ENCODE data around the gene SLC46A1. TPM values are rescaled to one million over a fixed set of nuclear protein-coding genes. Genes with fewer than 3 reads are reported as not detected.

SLC46A1 gene
- total and polyA plus RNA-seq, 10 of the 15 experiments (the other 5 are each of a cell fraction or from before 2014, with no cell fraction given) = 1.7 to 6.9 (median 4.0) TPM

DNA sequence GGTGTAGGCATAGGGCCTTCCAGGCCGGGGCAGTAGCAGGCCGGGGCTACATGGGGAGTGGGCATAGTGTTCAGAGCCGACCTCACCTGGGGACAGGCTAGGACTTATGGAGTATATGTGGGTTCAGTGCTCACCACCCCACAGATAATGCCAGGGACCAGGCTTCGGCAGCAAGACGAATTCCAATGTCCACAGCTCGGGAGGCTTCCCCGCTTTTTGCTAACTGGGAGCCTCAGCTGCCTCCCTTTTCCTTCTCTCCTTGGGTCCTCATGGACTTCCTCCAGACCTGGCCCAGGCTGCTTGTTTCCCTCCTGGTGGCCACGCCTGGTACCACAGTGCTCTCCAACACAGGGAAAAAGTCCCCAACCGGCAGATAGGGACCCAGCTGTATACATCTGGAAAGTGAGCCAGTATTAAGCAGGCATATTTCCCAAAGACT lies 20.1 kb upstream of the SLC46A1 start:
- TF ChIP-seq, protein P1, sequence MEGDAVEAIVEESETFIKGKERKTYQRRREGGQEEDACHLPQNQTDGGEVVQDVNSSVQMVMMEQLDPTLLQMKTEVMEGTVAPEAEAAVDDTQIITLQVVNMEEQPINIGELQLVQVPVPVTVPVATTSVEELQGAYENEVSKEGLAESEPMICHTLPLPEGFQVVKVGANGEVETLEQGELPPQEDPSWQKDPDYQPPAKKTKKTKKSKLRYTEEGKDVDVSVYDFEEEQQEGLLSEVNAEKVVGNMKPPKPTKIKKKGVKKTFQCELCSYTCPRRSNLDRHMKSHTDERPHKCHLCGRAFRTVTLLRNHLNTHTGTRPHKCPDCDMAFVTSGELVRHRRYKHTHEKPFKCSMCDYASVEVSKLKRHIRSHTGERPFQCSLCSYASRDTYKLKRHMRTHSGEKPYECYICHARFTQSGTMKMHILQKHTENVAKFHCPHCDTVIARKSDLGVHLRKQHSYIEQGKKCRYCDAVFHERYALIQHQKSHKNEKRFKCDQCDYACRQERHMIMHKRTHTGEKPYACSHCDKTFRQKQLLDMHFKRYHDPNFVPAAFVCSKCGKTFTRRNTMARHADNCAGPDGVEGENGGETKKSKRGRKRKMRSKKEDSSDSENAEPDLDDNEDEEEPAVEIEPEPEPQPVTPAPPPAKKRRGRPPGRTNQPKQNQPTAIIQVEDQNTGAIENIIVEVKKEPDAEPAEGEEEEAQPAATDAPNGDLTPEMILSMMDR (IDR thresholded peaks at IDR 0.05 in 2 of 3, conservative IDR thresholded peaks at IDR 0.05 in 1 of 3; ENCODE audit: control insufficient read depth in 2 of 3, extremely low read depth in 1 of 3, insufficient read depth in 1 of 3, low read depth in 3 of 3, low read length in 3 of 3) = peak in 2 of 3 experiments; percentile 38 to 41; a peak in 3 of 6 replicates
- TF ChIP-seq RAD21 (IDR thresholded peaks at IDR 0.05; ENCODE audit: insufficient read depth, low read depth, low read length) (0 out of 2 replicates have a peak, but pooled peaks have one; percentile 6), MYB (IDR thresholded peaks at IDR 0.05; ENCODE audit: borderline replicate concordance, low read depth, low read length) (no peak), SP1 (IDR thresholded peaks at IDR 0.05; ENCODE audit: low read depth, low read length) (no peak)
- Histone ChIP-seq H4K20me1 (ENCODE audit: control insufficient read depth, insufficient read depth) (no peaks in the 10 kb centered on the region), H3K36me3 (ENCODE audit: control insufficient read depth in 2 of 2, insufficient read depth in 2 of 2, low read length in 1 of 2) (no peaks in the 10 kb centered on the region), H3K4me3 (no peak overlapping the region), H3K27me3 (replicated peaks in 1 of 2; ENCODE audit: control insufficient read depth in 2 of 2, insufficient read depth in 2 of 2, low read length in 1 of 2) (no peaks in the 10 kb centered on the region; a peak in 1 of 4 replicates), H2AFZ (ENCODE audit: control insufficient read depth, low read depth, low read length) (no peak overlapping the region), H3K27ac (ENCODE audit: control insufficient read depth, insufficient read depth) (no peak overlapping the region), H3K9ac (ENCODE audit: control insufficient read depth, insufficient read depth, low read length) (no peak overlapping the region), H3K4me2 (ENCODE audit: control insufficient read depth, insufficient read depth) (no peak overlapping the region), H3K9me3 (replicated peaks; ENCODE audit: control insufficient read depth, insufficient read depth, low read length) (no peaks in the 10 kb centered on the region), H3K79me2 (ENCODE audit: control insufficient read depth, insufficient read depth, low read length) (no peaks in the 10 kb centered on the region), H3K4me1 (ENCODE audit: control insufficient read depth, insufficient read depth, low read length) (no peaks in the 10 kb centered on the region; the same call in 1 of the 2 replicates)
- POLR2A ChIA-PET = no interaction called here
- in situ Hi-C loops (cut with MboI) (no loop called here), intact Hi-C loops (cut with micrococcal nuclease; ENCODE audit: unreplicated experiment) (no loop called here)
- FAIRE-seq (no peak), DNase-seq (ENCODE audit: low read depth, low spot score) (no peak), ATAC-seq (peak; percentile 78)
- CTCF ChIA-PET = interaction anchor here (1.0 kb wide), 1 partner anchor 9 kb away, joined by 3 read pairs; no protein-coding TSS in a partner anchor
- SMC1A ChIA-PET (ENCODE audit: uncharacterized antibody, unreplicated experiment) = interaction anchor here (0.6 kb wide), 1 partner anchor 9 kb away, joined by 3 read pairs; no protein-coding TSS in a partner anchor
- BruUV-seq (replicated peaks) = no TSS peak
- WGBS (ENCODE audit: insufficient coverage, insufficient replicate concordance, low lambda C conversion rate, missing lambda C conversion rate) = 39% methylated on average over 9 of the region's 9 CpGs
- RAD21 ChIA-PET (ENCODE audit: unreplicated experiment) = no interaction called here

DNA sequence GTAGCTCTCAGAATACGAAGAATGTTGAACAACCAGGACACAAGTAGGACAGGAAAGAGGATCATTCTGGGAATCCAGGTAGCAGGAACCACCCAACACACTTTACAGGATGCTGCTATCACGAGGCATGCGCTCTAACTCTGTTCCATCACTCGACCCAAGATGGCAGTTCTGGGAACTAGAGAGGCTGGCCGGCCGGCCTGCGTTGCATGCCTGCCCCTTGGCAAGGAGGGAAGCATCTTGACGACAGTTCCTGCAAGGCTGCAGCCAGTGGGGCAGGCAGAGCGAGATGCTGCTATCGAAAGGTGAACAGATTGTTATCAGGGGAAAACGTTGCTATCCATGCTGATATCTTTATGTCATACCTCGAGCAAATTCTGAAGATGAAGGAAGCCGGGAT lies 19.2 kb upstream of the SLC46A1 start:
- Histone ChIP-seq H3K27ac (ENCODE audit: control insufficient read depth, insufficient read depth) (no peak overlapping the region), H3K9me3 (replicated peaks; ENCODE audit: control insufficient read depth, insufficient read depth, low read length) (no peaks in the 10 kb centered on the region), H4K20me1 (ENCODE audit: control insufficient read depth, insufficient read depth) (no peaks in the 10 kb centered on the region), H3K4me2 (ENCODE audit: control insufficient read depth, insufficient read depth) (no peak overlapping the region), H3K79me2 (ENCODE audit: control insufficient read depth, insufficient read depth, low read length) (no peaks in the 10 kb centered on the region), H3K9ac (ENCODE audit: control insufficient read depth, insufficient read depth, low read length) (no peak overlapping the region), H2AFZ (ENCODE audit: control insufficient read depth, low read depth, low read length) (no peak overlapping the region), H3K4me1 (ENCODE audit: control insufficient read depth, insufficient read depth, low read length) (no peaks in the 10 kb centered on the region; the same call in 1 of the 2 replicates), H3K27me3 (replicated peaks in 1 of 2; ENCODE audit: control insufficient read depth in 2 of 2, insufficient read depth in 2 of 2, low read length in 1 of 2) (no peaks in the 10 kb centered on the region; a peak in 1 of 4 replicates), H3K4me3 (no peak overlapping the region), H3K36me3 (ENCODE audit: control insufficient read depth in 2 of 2, insufficient read depth in 2 of 2, low read length in 1 of 2) (no peaks in the 10 kb centered on the region)
- DNase-seq (ENCODE audit: low read depth, low spot score) (no peak), FAIRE-seq (no peak), ATAC-seq (no peak)
- ChIA-PET RAD21 (ENCODE audit: unreplicated experiment) (no interaction called here), CTCF (interaction anchor here (0.6 kb wide), 1 partner anchor 450 kb away, joined by 5 read pairs; no protein-coding TSS in a partner anchor), SMC1A (ENCODE audit: uncharacterized antibody, unreplicated experiment) (interaction anchor here (0.6 to 1.1 kb wide), 2 partner anchors 10 to 36 kb away, joined by 3 read pairs; no protein-coding TSS in a partner anchor), POLR2A (no interaction called here)
- 52% methylated on average over 13 of the region's 13 CpGs for WGBS (ENCODE audit: insufficient coverage, insufficient replicate concordance, low lambda C conversion rate, missing lambda C conversion rate)
- no TSS peak for BruUV-seq (replicated peaks)
- intact Hi-C loops (cut with micrococcal nuclease; ENCODE audit: unreplicated experiment) (no loop called here), in situ Hi-C loops (cut with MboI) (no loop called here)
- TF ChIP-seq ZZZ3 (IDR thresholded peaks at IDR 0.05; ENCODE audit: control insufficient read depth, insufficient read length, low read depth) (no peak), TCF7 (IDR thresholded peaks at IDR 0.05; ENCODE audit: borderline replicate concordance) (no peak), SIN3A (IDR thresholded peaks at IDR 0.05; ENCODE audit: low read depth, low read length) (no peak), FOXK2 (IDR thresholded peaks at IDR 0.05) (no peak), BCL11A (IDR thresholded peaks at IDR 0.05; ENCODE audit: low read depth, low read length) (no peak), POLR2AphosphoS5 (IDR thresholded peaks at IDR 0.05; ENCODE audit: low read length) (no peak), RB1 (IDR thresholded peaks at IDR 0.05; ENCODE audit: borderline replicate concordance) (no peak), TCF3 (IDR thresholded peaks at IDR 0.05; ENCODE audit: borderline replicate concordance, insufficient read depth, low read depth, low read length) (no peak), NFXL1 (IDR thresholded peaks at IDR 0.05; ENCODE audit: borderline replicate concordance) (no peak), BACH1 (IDR thresholded peaks at IDR 0.05; ENCODE audit: borderline replicate concordance) (no peak), NR2C2 (IDR thresholded peaks at IDR 0.05; ENCODE audit: borderline replicate concordance, control insufficient read depth, insufficient read length, low read depth) (no peak), NRF1 (conservative IDR thresholded peaks at IDR 0.05; ENCODE audit: low read depth, low read length) (no peak), KDM1A (IDR thresholded peaks at IDR 0.05; ENCODE audit: borderline replicate concordance) (no peak)
